Ishikawa (cell line): ENCODE data around the gene DPYSL4.

ENCODE experiments used
- CEBPB ChIP-seq: IDR thresholded peaks from 2 replicates; pipeline ENCODE4 v1.6.1; 2012
- CREB1 ChIP-seq: IDR thresholded peaks from 2 replicates; pipeline ENCODE4 v1.6.1; 2012; ENCODE audit warnings: low read depth
- EGR1 ChIP-seq: IDR thresholded peaks from 2 replicates; pipeline ENCODE4 v1.6.1; 2012
- EP300 ChIP-seq: IDR thresholded peaks from 2 replicates; pipeline ENCODE4 v1.6.1; 2012; ENCODE audit warnings: borderline replicate concordance
- FOXM1 ChIP-seq: IDR thresholded peaks from 2 replicates; pipeline ENCODE4 v1.6.1; 2012; ENCODE audit warnings: low read depth, borderline replicate concordance
- NFIC ChIP-seq: IDR thresholded peaks from 2 replicates; pipeline ENCODE4 v1.6.1; 2012
- RAD21 ChIP-seq: IDR thresholded peaks from 2 replicates; pipeline ENCODE4 v1.6.1; 2012; ENCODE audit warnings: low read depth
- TAF1 ChIP-seq: IDR thresholded peaks from 2 replicates; pipeline ENCODE4 v1.6.1; 2012; ENCODE audit warnings: low read depth, mild to moderate bottlenecking
- TCF12 ChIP-seq: IDR thresholded peaks from 2 replicates; pipeline ENCODE4 v1.6.1; 2012; ENCODE audit warnings: low read depth
- TEAD4 ChIP-seq: IDR thresholded peaks from 2 replicates; pipeline ENCODE4 v1.6.1; 2012
- YY1 ChIP-seq: IDR thresholded peaks from 2 replicates; pipeline ENCODE4 v1.6.1; 2012; ENCODE audit warnings: low read depth
- ZBTB7A ChIP-seq: IDR thresholded peaks from 2 replicates; pipeline ENCODE4 v1.6.1; 2012; ENCODE audit warnings: low read depth
- TF ChIP-seq, protein P1 (sequence below): IDR thresholded peaks from 2 replicates; pipeline ENCODE4 v1.6.1; 2012
- TF ChIP-seq, protein P2 (sequence below): IDR thresholded peaks from 2 replicates; pipeline ENCODE4 v1.6.1; 2012
- TF ChIP-seq, protein P3 (sequence below): IDR thresholded peaks from 2 replicates; pipeline ENCODE4 v1.6.1; 2012; ENCODE audit warnings: low read depth, mild to moderate bottlenecking

DPYSL4 gene

DNA sequence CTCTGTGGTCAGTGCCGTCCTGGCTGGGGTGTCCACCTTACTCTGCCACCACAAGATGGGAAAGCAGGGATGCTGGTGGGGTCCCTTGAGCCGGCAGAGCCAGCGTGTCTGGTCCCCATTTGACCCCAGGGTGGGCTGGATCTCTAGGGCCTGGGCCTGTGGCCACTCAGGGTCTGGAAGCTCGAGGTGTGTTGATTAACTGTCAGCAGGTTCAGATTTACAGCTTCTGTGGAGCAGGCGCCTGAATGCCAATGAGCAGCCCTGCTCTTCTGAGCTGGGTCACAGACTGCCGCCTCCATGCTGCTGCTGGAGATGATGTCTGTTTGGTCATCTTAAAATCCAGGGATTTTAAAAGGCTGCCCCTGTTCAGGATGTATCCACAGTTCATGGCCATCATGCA, 11.3 kb upstream of the DPYSL4 start:
- no peak for TF ChIP-seq EP300
- TF ChIP-seq CEBPB, result no peak

DNA sequence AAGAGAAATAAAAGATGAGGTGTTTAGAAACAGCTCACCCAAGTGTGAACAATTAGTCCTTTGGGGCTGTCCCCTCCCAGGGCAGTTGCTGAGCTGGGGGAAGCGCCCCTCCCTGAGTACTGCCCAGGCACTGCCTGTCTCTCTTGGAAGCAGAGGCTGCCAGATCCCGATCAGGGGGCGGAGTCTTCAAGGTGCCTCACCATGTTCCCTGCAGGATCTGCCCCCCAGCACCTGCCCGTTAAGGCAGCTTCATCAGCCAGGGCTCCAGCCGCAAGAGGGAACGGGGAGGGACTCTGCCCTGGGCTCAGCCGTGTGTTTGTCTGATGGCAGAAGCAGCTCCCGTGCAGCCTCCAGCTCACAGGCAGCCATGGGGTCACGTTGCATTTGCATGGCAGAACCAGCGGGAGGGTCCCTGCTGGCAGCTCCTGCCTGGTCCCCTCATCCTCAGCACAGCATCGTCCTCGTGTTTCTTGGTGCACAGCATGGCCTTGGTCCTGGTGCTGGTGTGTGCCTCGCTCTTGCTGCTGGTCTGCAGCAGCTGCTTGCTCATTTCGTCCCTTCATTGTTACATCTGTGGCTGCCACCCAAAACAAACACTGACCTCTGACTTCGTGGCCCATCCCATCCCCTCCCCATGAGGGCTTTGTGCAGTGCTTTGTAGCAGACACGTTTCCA, 10.7 kb upstream of the DPYSL4 start:
- TF ChIP-seq RAD21 (no peak), CREB1 (no peak), TCF12 (no peak), TEAD4 (no peak), YY1 (no peak), CEBPB (no peak)

DNA sequence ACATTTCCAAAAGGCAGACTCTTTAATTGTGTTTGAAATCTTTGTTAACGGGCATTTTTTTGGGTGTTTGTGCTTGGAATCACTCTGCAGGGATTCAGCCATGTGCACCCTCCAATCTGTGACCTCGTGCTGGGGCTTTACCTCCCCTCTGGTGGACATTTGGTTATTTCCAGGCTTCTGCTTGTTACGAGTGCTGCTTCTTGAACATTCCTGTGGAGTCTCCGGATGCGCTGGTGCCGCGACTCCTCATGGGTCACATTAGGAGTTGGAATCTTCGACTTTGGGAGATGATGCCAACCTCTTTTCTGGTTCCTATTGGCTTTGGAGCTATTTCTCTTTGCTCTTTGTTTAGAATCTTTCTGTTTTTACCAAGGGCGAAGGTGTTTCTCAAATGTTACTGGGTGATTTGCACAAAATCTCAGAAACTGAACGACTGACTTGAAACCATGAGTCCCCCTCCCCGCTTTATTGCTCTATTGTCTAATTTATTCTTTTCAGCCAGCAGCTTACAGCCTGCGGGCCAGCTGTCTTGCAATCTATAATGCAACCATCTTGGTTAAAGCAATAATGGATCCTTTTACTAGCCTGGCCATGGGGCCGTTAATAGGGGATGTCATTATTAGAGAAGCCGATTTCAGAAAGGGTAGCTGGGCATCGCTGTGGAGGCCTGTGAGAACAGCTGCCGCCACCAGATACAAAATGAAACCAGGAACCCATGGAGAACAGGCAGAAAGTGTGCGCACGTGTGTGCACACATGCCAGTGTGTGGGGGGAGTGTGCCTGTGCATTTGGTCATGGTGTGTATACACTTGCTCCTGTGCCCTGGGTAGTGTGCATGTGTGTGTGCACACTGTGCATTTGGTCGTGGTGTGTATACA, 9.9 kb upstream of the DPYSL4 start:
- TF ChIP-seq TCF12, result no peak
- TF ChIP-seq EP300, result no peak
- TF ChIP-seq EGR1, result no peak
- TF ChIP-seq NFIC, result no peak
- TF ChIP-seq FOXM1, result no peak
- no peak for TF ChIP-seq RAD21
- no peak for TF ChIP-seq TAF1

DNA sequence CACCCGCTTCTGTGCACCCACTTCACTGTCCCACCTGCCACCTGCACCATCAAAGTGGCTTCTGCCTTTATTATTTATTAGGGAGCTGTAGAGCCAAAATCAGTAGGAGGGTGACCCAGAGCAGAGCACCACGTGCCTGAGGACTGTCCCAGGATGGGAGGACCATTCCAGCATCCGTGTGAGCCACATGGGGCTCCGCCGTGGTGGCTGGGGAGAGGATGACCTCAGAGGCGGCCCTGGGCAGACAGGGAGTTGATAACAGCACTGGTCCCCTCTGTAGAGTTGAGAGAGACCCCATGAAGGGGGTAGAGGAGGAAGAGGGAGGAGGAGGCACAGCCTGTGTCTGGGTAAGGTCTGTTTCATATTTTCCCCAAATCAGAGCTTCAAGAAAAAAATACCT, 8.7 kb upstream of the DPYSL4 start:
- TF ChIP-seq, protein P1, sequence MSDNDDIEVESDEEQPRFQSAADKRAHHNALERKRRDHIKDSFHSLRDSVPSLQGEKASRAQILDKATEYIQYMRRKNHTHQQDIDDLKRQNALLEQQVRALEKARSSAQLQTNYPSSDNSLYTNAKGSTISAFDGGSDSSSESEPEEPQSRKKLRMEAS, result no peak
- TF ChIP-seq, protein P2, sequence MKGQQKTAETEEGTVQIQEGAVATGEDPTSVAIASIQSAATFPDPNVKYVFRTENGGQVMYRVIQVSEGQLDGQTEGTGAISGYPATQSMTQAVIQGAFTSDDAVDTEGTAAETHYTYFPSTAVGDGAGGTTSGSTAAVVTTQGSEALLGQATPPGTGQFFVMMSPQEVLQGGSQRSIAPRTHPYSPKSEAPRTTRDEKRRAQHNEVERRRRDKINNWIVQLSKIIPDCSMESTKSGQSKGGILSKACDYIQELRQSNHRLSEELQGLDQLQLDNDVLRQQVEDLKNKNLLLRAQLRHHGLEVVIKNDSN, result no peak
- TF ChIP-seq TAF1, result no peak

DNA sequence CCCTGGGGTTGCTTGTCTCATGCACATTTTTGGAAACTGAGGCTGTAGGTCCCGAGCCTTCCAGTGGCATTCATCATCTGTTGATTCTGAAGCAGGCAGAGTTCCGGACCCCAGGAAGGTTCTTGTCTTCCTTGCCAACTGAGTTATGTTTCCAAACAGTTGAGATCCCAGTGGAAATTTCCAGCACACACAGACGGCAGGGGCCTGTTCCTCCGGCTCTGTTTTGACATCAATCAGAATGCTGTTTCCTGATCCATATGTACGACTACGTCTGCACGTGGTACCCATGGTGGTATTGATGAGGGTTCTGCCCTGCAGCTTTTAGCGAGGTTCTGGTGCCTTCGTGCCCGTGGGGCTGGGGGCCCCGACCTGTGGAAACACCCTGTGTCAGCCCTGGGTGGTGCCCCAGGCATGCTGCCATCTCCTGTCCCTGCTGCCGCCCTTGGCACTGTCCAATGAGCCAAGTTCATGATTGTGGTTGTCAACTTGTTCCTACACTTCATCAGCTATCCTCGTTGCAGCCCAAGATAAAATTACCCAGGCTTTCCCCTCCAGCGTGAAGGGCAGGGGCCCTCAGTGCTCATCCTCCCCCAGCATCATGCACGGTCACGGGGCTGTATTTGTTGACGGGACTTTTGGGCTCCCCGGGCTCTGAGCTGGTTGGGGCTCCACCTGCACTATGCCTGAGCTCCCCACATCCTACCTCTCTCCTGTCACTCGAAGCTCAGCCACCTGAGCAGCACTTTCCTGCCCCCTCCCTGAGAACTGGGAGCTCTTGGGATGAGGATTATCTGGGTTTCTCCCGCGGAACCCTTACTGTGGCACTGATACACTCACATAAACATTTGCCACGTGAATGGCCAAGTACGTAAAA, 7.8 kb upstream of the DPYSL4 start:
- no peak for TF ChIP-seq CEBPB
- no peak for TF ChIP-seq TCF12
- TF ChIP-seq, protein P3, sequence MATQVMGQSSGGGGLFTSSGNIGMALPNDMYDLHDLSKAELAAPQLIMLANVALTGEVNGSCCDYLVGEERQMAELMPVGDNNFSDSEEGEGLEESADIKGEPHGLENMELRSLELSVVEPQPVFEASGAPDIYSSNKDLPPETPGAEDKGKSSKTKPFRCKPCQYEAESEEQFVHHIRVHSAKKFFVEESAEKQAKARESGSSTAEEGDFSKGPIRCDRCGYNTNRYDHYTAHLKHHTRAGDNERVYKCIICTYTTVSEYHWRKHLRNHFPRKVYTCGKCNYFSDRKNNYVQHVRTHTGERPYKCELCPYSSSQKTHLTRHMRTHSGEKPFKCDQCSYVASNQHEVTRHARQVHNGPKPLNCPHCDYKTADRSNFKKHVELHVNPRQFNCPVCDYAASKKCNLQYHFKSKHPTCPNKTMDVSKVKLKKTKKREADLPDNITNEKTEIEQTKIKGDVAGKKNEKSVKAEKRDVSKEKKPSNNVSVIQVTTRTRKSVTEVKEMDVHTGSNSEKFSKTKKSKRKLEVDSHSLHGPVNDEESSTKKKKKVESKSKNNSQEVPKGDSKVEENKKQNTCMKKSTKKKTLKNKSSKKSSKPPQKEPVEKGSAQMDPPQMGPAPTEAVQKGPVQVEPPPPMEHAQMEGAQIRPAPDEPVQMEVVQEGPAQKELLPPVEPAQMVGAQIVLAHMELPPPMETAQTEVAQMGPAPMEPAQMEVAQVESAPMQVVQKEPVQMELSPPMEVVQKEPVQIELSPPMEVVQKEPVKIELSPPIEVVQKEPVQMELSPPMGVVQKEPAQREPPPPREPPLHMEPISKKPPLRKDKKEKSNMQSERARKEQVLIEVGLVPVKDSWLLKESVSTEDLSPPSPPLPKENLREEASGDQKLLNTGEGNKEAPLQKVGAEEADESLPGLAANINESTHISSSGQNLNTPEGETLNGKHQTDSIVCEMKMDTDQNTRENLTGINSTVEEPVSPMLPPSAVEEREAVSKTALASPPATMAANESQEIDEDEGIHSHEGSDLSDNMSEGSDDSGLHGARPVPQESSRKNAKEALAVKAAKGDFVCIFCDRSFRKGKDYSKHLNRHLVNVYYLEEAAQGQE, result no peak
- TF ChIP-seq ZBTB7A, result no peak
- TF ChIP-seq EP300, result no peak
- no peak for TF ChIP-seq NFIC
- TF ChIP-seq CREB1, result no peak
- TF ChIP-seq, protein P1, result no peak
- no peak for TF ChIP-seq RAD21

DNA sequence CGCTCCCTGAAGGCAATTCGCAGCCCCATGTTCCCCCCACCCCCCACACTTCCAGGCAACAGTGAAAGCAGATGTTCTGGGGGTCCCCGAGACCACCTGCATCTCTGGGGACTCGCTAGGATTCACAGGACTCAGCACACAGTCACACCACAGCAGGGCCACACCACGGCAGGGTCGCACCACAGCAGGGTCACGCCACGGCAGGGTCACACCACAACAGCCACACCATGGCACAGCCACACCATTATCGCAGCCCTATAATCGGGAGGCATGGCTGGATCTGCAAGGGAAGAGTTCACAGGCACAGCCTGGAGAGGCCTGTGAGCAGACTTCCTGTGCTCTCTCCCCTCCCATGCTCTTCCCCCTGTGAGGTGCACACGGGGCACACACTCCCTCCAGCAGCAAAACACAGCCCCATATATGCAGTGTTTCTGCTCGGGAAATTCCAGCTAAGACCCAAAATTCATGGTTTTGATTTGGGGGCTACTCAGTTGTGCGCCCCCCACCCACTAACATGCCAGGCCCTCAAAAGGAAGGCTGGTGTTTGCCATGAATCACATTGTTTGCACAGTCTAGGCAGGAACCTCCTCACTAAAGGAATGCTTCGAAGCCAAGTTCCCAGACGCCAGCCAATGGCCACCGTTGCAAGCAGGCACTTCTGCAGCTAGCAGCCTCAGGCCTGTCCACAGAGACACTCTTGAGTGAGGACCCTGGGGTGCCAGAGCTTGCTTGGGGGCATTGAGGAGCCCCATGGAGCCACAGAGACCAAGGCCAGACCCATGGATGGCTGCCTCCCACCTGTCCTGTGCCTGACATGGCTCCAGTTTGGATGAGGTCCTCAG, 7.0 kb upstream of the DPYSL4 start:
- TF ChIP-seq TCF12, result no peak
- TF ChIP-seq EGR1, result no peak
- TF ChIP-seq FOXM1, result no peak
- TF ChIP-seq, protein P1, result no peak
- no peak for TF ChIP-seq TEAD4
- TF ChIP-seq, protein P3, result no peak
- TF ChIP-seq YY1, result no peak
- no peak for TF ChIP-seq CEBPB
- TF ChIP-seq, protein P2, result no peak
